Hepatocyte (in vitro differentiated cells): ENCODE measurements around the gene AP3M1. TPM values are rescaled to one million over a fixed set of nuclear protein-coding genes. Genes with fewer than 3 reads are reported as not detected.
A peak's percentile ranks its signal among the peaks of the same experiment; 100 is the strongest.

ENCODE experiments used
- DNase-seq: peaks from one replicate; pipeline ENCODE4 v3.0.0-alpha.2; 2016; ENCODE audit warnings: low spot score
- H2AFZ ChIP-seq: fragments of 200-600 bp; sonication (generic); 2 replicates; pipeline ENCODE4 v1.6.0; 2016; ENCODE audit warnings: antibody characterized with exemption, mild to moderate bottlenecking
- H3K27ac ChIP-seq: fragments of 200-600 bp; sonication (generic); 2 replicates; pipeline ENCODE4 v1.5.1; 2016; ENCODE audit warnings: mild to moderate bottlenecking
- H3K27me3 ChIP-seq: fragments of 200-600 bp; sonication (generic); 2 replicates; pipeline ENCODE4 v1.6.1; 2016
- H3K36me3 ChIP-seq: fragments of 200-600 bp; sonication (generic); replicated peaks from 2 replicates; pipeline ENCODE4 v1.5.1; 2016; ENCODE audit warnings: low read depth; ENCODE audit not compliant: insufficient read depth
- H3K4me1 ChIP-seq: fragments of 200-600 bp; sonication (generic); 2 replicates; pipeline ENCODE4 v1.5.1; 2016; ENCODE audit warnings: mild to moderate bottlenecking, moderate library complexity; ENCODE audit not compliant: insufficient read depth
- H3K4me2 ChIP-seq: fragments of 200-600 bp; sonication (generic); 2 replicates; pipeline ENCODE4 v1.6.0; 2016
- H3K4me3 ChIP-seq: fragments of 200-600 bp; sonication (generic); 2 replicates; pipeline ENCODE4 v1.5.1; 2016; ENCODE audit warnings: mild to moderate bottlenecking
- H3K79me2 ChIP-seq: fragments of 200-600 bp; sonication (generic); 2 replicates; pipeline ENCODE4 v1.6.0; 2017; ENCODE audit warnings: mild to moderate bottlenecking
- H3K9me2 ChIP-seq: fragments of 200-600 bp; sonication (generic); replicated peaks from 2 replicates; pipeline ENCODE4 v1.6.0; 2017; ENCODE audit warnings: mild to moderate bottlenecking; ENCODE audit not compliant: insufficient read depth
- H3K9me3 ChIP-seq: fragments of 200-600 bp; sonication (generic); 2 replicates; pipeline ENCODE4 v1.5.1; 2016; ENCODE audit warnings: low read depth, mild to moderate bottlenecking
- H4K20me1 ChIP-seq: fragments of 200-600 bp; sonication (generic); 2 replicates; pipeline ENCODE4 v1.6.0; 2016; ENCODE audit warnings: mild to moderate bottlenecking; ENCODE audit not compliant: insufficient read depth, poor library complexity, severe bottlenecking
- CTCF ChIP-seq: fragments of 200-600 bp; sonication (generic); IDR thresholded peaks from 2 replicates; pipeline ENCODE4 v1.5.1; 2016; ENCODE audit warnings: antibody characterized with exemption, mild to moderate bottlenecking; ENCODE audit not compliant: poor library complexity
- EZH2 ChIP-seq: fragments of 200-600 bp; sonication (generic); IDR thresholded peaks from 2 replicates; pipeline ENCODE4 v1.6.1; 2016; ENCODE audit warnings: antibody characterized with exemption, mild to moderate bottlenecking, borderline replicate concordance
- EZH2phosphoT487 ChIP-seq: fragments of 200-600 bp; sonication (generic); IDR thresholded peaks from one replicate; pipeline ENCODE4 v1.6.1; 2018; ENCODE audit warnings: antibody characterized with exemption, mild to moderate bottlenecking, low read depth, moderate library complexity; ENCODE audit not compliant: unreplicated experiment, severe bottlenecking
- WGBS: methylation state at CpG from one replicate; pipeline ENCODE4 v1.1.6; 2016; ENCODE audit warnings: low lambda C conversion rate; ENCODE audit errors: missing lambda C conversion rate; 5-methylcytosine and 5-hydroxymethylcytosine counted together
- polyA plus RNA-seq: library from polyadenylated mRNA; unstranded; fragments of >200 nt; fragmentation: Nextera tagmentation; extraction: Ambion mirVana; gene quantifications from 2 replicates; pipeline ENCODE4 v1.2.1, GENCODE V29; 2016
- total RNA-seq: library from RNA; depleted of rRNA; stranded (reverse); fragments of >200 nt; gene quantifications from 2 replicates; pipeline ENCODE4 v1.2.3, GENCODE V29; 2014

Gene AP3M1
- total and polyA plus RNA-seq, 2 experiments from 2014 or later, result 28.2 to 35.0 TPM

- Histone ChIP-seq H3K36me3 (no peaks in the 10 kb centered on the region), H3K4me3 (no peak overlapping the region), H3K79me2 (peaks cover 55% of the 10 kb centered on the region), H4K20me1 (no peaks in the 10 kb centered on the region), H3K9me3 (no peaks in the 10 kb centered on the region), H3K4me2 (peak overlapping the region; percentile 85), H3K27me3 (no peaks in the 10 kb centered on the region), H2AFZ (no peak overlapping the region), H3K9me2 (no peaks in the 10 kb centered on the region), H3K4me1 (peaks cover 14% of the 10 kb centered on the region), H3K27ac (peak overlapping the region; percentile 98)
- 85% methylated on average over 5 of the region's 5 CpGs for WGBS
- TF ChIP-seq EZH2phosphoT487 (no peak), EZH2 (no peak), CTCF (no peak)
- DNase-seq, result no peak
Observed at GRCh38 chr10:74178042-74178791, 27.6 kb upstream of the AP3M1 start.

GRCh38 chr10:74177140-74177677 is 26.6 kb upstream of the AP3M1 start:
- no peaks in the 10 kb centered on the region for H3K9me2 ChIP-seq
- TF ChIP-seq EZH2 (no peak), EZH2phosphoT487 (no peak), CTCF (no peak)
- WGBS, result 13% methylated on average over 13 of the region's 13 CpGs
- H4K20me1 ChIP-seq, result no peaks in the 10 kb centered on the region
- H2AFZ ChIP-seq, result peak overlapping the region; percentile 54
- peak overlapping the region; percentile 85 for H3K4me2 ChIP-seq
- H3K9me3 ChIP-seq, result no peaks in the 10 kb centered on the region
- H3K4me1 ChIP-seq, result peaks cover 14% of the 10 kb centered on the region
- H3K4me3 ChIP-seq, result peak overlapping the region; percentile 58
- H3K27ac ChIP-seq, result peak overlapping the region; percentile 98
- H3K36me3 ChIP-seq, result no peaks in the 10 kb centered on the region
- H3K27me3 ChIP-seq, result no peaks in the 10 kb centered on the region
- DNase-seq, result peak; percentile 78
- H3K79me2 ChIP-seq, result peaks cover 44% of the 10 kb centered on the region

GRCh38 chr10:74176380-74177139 is 25.9 kb upstream of the AP3M1 start:
- Histone ChIP-seq H3K27me3 (no peaks in the 10 kb centered on the region), H3K4me2 (peak overlapping the region; percentile 85), H3K4me3 (peak overlapping the region; percentile 58), H3K9me2 (no peaks in the 10 kb centered on the region), H4K20me1 (no peaks in the 10 kb centered on the region), H3K36me3 (no peaks in the 10 kb centered on the region), H3K4me1 (peaks cover 14% of the 10 kb centered on the region), H2AFZ (peak overlapping the region; percentile 54), H3K79me2 (peaks cover 38% of the 10 kb centered on the region), H3K9me3 (no peaks in the 10 kb centered on the region), H3K27ac (peak overlapping the region; percentile 98)
- TF ChIP-seq EZH2phosphoT487 (no peak), EZH2 (no peak), CTCF (no peak)
- 1% methylated on average over 70 of the region's 72 CpGs for WGBS
- peak; percentile 94 for DNase-seq
